Measurements from ENCODE around the gene TMEM208. TPM values are rescaled to one million over a fixed set of nuclear protein-coding genes. Genes with fewer than 3 reads are reported as not detected.

TMEM208 gene
- total RNA-seq, 1 donor from 2014 or later = 11.5 TPM

GRCh38 chr16:67254801-67255552 lies 28.0 kb downstream of the TMEM208 start:
- no peaks in the 10 kb centered on the region for H3K36me3 ChIP-seq
- no peak overlapping the region for H3K27ac ChIP-seq (replicated peaks)
- no peaks in the 10 kb centered on the region for H3K9me3 ChIP-seq (replicated peaks)
- no peaks in the 10 kb centered on the region for H3K4me1 ChIP-seq
- peaks cover 2% of the 10 kb centered on the region for H3K27me3 ChIP-seq (ENCODE audit: low read depth)
- TF ChIP-seq, protein P1, sequence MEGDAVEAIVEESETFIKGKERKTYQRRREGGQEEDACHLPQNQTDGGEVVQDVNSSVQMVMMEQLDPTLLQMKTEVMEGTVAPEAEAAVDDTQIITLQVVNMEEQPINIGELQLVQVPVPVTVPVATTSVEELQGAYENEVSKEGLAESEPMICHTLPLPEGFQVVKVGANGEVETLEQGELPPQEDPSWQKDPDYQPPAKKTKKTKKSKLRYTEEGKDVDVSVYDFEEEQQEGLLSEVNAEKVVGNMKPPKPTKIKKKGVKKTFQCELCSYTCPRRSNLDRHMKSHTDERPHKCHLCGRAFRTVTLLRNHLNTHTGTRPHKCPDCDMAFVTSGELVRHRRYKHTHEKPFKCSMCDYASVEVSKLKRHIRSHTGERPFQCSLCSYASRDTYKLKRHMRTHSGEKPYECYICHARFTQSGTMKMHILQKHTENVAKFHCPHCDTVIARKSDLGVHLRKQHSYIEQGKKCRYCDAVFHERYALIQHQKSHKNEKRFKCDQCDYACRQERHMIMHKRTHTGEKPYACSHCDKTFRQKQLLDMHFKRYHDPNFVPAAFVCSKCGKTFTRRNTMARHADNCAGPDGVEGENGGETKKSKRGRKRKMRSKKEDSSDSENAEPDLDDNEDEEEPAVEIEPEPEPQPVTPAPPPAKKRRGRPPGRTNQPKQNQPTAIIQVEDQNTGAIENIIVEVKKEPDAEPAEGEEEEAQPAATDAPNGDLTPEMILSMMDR (IDR thresholded peaks at IDR 0.05; ENCODE audit: borderline replicate concordance) = no peak
- intact Hi-C loops (cut with micrococcal nuclease) = no loop called here
- H3K4me3 ChIP-seq = no peak overlapping the region
- no peak for DNase-seq

GRCh38 chr16:67255553-67256221 lies 28.8 kb downstream of the TMEM208 start:
- H3K9me3 ChIP-seq (replicated peaks) = no peaks in the 10 kb centered on the region
- intact Hi-C loops (cut with micrococcal nuclease) = no loop called here
- TF ChIP-seq, protein P1 (IDR thresholded peaks at IDR 0.05; ENCODE audit: borderline replicate concordance) = no peak
- no peak overlapping the region for H3K27ac ChIP-seq (replicated peaks)
- no peak for DNase-seq
- H3K4me3 ChIP-seq = no peak overlapping the region
- no peaks in the 10 kb centered on the region for H3K27me3 ChIP-seq (ENCODE audit: low read depth)
- H3K4me1 ChIP-seq = peaks cover 3% of the 10 kb centered on the region
- no peaks in the 10 kb centered on the region for H3K36me3 ChIP-seq

DNA sequence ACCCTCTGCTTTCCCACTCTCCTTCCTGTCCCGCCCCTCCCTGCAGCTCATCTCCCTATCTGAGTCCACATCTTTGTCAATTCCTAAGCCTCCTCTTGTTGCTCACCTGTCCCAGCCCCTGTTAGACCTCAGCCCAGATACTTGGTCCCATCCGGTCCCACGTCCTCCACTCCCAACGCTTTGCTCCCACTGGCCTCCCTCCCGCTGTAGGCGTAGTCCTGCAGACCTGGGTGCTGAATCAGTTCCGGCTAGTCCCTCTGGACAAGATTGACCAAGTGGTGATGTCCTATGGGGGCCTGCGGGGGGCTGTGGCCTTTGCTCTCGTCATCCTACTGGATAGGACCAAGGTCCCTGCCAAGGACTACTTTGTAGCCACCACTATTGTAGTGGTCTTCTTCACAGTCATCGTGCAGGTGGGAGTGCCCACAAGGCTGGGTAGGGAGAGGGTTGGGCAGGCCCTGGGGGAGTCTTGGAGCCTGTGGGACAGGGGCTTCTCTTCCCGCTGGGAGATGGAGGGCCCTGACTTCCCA lies 29.8 kb downstream of the TMEM208 start:
- TF ChIP-seq, protein P1 (IDR thresholded peaks at IDR 0.05; ENCODE audit: borderline replicate concordance) = no peak
- no peak overlapping the region for H3K27ac ChIP-seq (replicated peaks)
- no peak for DNase-seq
- H3K27me3 ChIP-seq (ENCODE audit: low read depth) = no peaks in the 10 kb centered on the region
- H3K4me3 ChIP-seq = no peak overlapping the region
- intact Hi-C loops (cut with micrococcal nuclease) = no loop called here
- H3K9me3 ChIP-seq (replicated peaks) = no peaks in the 10 kb centered on the region
- peaks cover 7% of the 10 kb centered on the region for H3K4me1 ChIP-seq
- no peaks in the 10 kb centered on the region for H3K36me3 ChIP-seq

GRCh38 chr16:67257486-67258160 lies 30.7 kb downstream of the TMEM208 start:
- no peak overlapping the region for H3K27ac ChIP-seq (replicated peaks)
- intact Hi-C loops (cut with micrococcal nuclease) = no loop called here

More at GRCh38 chr16:67257486-67258160, 30.7 kb downstream of the TMEM208 start:
- no peaks in the 10 kb centered on the region for H3K9me3 ChIP-seq (replicated peaks)
- DNase-seq = no peak
- H3K4me3 ChIP-seq = no peak overlapping the region
- H3K4me1 ChIP-seq = peaks cover 7% of the 10 kb centered on the region
- H3K27me3 ChIP-seq (ENCODE audit: low read depth) = no peaks in the 10 kb centered on the region
- no peaks in the 10 kb centered on the region for H3K36me3 ChIP-seq
- TF ChIP-seq, protein P1 (IDR thresholded peaks at IDR 0.05; ENCODE audit: borderline replicate concordance) = no peak

All from left ventricle myocardium inferior (tissue), 1 donor.